Ishikawa (cell line): Measurements from ENCODE around the gene ELF5.

Experiments used
- EGR1 ChIP-seq: IDR thresholded peaks from 2 replicates; pipeline ENCODE4 v1.6.1; 2012
- RAD21 ChIP-seq: IDR thresholded peaks from 2 replicates; pipeline ENCODE4 v1.6.1; 2012; ENCODE audit warnings: low read depth
- YY1 ChIP-seq: IDR thresholded peaks from 2 replicates; pipeline ENCODE4 v1.6.1; 2012; ENCODE audit warnings: low read depth
- TF ChIP-seq, protein P1 (sequence below): IDR thresholded peaks from 2 replicates; pipeline ENCODE4 v1.6.1; 2012

GRCh38 chr11:34509336-34509876 is 4.2 kb downstream of the ELF5 start:
- TF ChIP-seq YY1 (no peak), EGR1 (no peak), RAD21 (no peak)
- TF ChIP-seq, protein P1, sequence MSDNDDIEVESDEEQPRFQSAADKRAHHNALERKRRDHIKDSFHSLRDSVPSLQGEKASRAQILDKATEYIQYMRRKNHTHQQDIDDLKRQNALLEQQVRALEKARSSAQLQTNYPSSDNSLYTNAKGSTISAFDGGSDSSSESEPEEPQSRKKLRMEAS = no peak
